ENCODE measurements around the gene TRPM6.
"Not testable (repeated sequence)": the region's sequence is repeated elsewhere in the genome, so short reads cannot be mapped to it uniquely, and the experiment has no call there.

The TRPM6 gene

GRCh38 chr9:74859786-74860185 lies 27.9 kb downstream of the TRPM6 start:
- no peak for DNase-seq (ENCODE audit: low spot score)

GRCh38 chr9:74858751-74859414 lies 28.8 kb downstream of the TRPM6 start:
- no peak for DNase-seq (ENCODE audit: low spot score)

- DNase-seq (ENCODE audit: low spot score), result no peak
These were observed 30.7 kb downstream of the TRPM6 start for GRCh38 chr9:74856989-74857388.

GRCh38 chr9:74855072-74855471 lies 32.6 kb downstream of the TRPM6 start:
- no peak for DNase-seq (ENCODE audit: low spot score)

- not testable (repeated sequence) for DNase-seq (ENCODE audit: low spot score)
These were observed 34.7 kb downstream of the TRPM6 start for GRCh38 chr9:74853024-74853423.

GRCh38 chr9:74848153-74848525 lies 39.6 kb downstream of the TRPM6 start:
- DNase-seq (ENCODE audit: low spot score), result no peak

- DNase-seq (ENCODE audit: low spot score), result no peak
These were observed 40.1 kb downstream of the TRPM6 start for GRCh38 chr9:74847478-74848152.

GRCh38 chr9:74846766-74847165 lies 41.0 kb downstream of the TRPM6 start:
- DNase-seq (ENCODE audit: low spot score), result no peak

GRCh38 chr9:74838351-74838750 lies 49.4 kb downstream of the TRPM6 start:
- no peak for DNase-seq (ENCODE audit: low spot score)

- no peak for DNase-seq (ENCODE audit: low spot score)
These were observed 63.1 kb downstream of the TRPM6 start for GRCh38 chr9:74824654-74825053.

- no peak for DNase-seq (ENCODE audit: low spot score)
These were observed 66.1 kb downstream of the TRPM6 start for GRCh38 chr9:74821636-74822035.

GRCh38 chr9:74817816-74818215 lies 69.9 kb downstream of the TRPM6 start:
- DNase-seq (ENCODE audit: low spot score), result no peak

GRCh38 chr9:74817281-74817810 lies 70.4 kb downstream of the TRPM6 start:
- no peak for DNase-seq (ENCODE audit: low spot score)

GRCh38 chr9:74810200-74810599 lies 77.5 kb downstream of the TRPM6 start:
- no peak for DNase-seq (ENCODE audit: low spot score)

GRCh38 chr9:74804018-74804385 lies 83.7 kb downstream of the TRPM6 start:
- no peak for DNase-seq (ENCODE audit: low spot score)

GRCh38 chr9:74803376-74804017 lies 84.2 kb downstream of the TRPM6 start:
- DNase-seq (ENCODE audit: low spot score), result no peak

- DNase-seq (ENCODE audit: low spot score), result no peak
These were observed 87.5 kb downstream of the TRPM6 start for GRCh38 chr9:74800226-74800625.

- no peak for DNase-seq (ENCODE audit: low spot score)
These were observed 91.9 kb downstream of the TRPM6 start for GRCh38 chr9:74795803-74796202.

GRCh38 chr9:74795081-74795480 lies 92.6 kb downstream of the TRPM6 start:
- DNase-seq (ENCODE audit: low spot score), result no peak

- DNase-seq (ENCODE audit: low spot score), result no peak
These were observed 103.2 kb downstream of the TRPM6 start for GRCh38 chr9:74784506-74784905.

GRCh38 chr9:74783408-74783807 lies 104.3 kb downstream of the TRPM6 start:
- no peak for DNase-seq (ENCODE audit: low spot score)

GRCh38 chr9:74777136-74777879 lies 110.4 kb downstream of the TRPM6 start:
- DNase-seq (ENCODE audit: low spot score), result no peak

- DNase-seq (ENCODE audit: low spot score), result no peak
These were observed 112.3 kb downstream of the TRPM6 start for GRCh38 chr9:74775396-74775795.

All from left forelimb (tissue), 1 donor.